Gastroesophageal sphincter (tissue), 3 donors: ENCODE results near the gene SERPINA3.

ENCODE experiments used
- CTCF ChIP-seq, 4 experiments: fragments of 200-600 bp in 2 of 4; fragments of 450-650 bp in 2 of 4; sonication (generic) in 1 of 4; IDR thresholded peaks; one replicate each; pipeline ENCODE4 v1.5.1; 2017 to 2019; ENCODE audit warnings: antibody characterized with exemption in 4 of 4, mild to moderate bottlenecking in 2 of 4, moderate library complexity in 2 of 4
- EP300 ChIP-seq: sonication (generic); formaldehyde crosslinking; IDR thresholded peaks from one replicate; pipeline ENCODE4 v1.6.1; 2017; ENCODE audit warnings: antibody characterized with exemption, mild to moderate bottlenecking
- POLR2A ChIP-seq, 2 donors: fragments of 450-650 bp; IDR thresholded peaks; one replicate each; pipeline ENCODE4 v1.6.1; 2017; ENCODE audit warnings: antibody characterized with exemption in 2 of 2, mild to moderate bottlenecking in 2 of 2, moderate library complexity in 1 of 2
- POLR2AphosphoS5 ChIP-seq: sonication (generic); formaldehyde crosslinking; IDR thresholded peaks from one replicate; pipeline ENCODE4 v1.6.1; 2017; ENCODE audit warnings: antibody characterized with exemption

- no peak for TF ChIP-seq POLR2AphosphoS5
- TF ChIP-seq CTCF (IDR thresholded peaks at IDR 0.05) = no peak
- TF ChIP-seq EP300 = no peak
- TF ChIP-seq POLR2A (IDR thresholded peaks at IDR 0.05) = no peak
Observed at GRCh38 chr14:94631050-94631449, 18.9 kb downstream of the SERPINA3 start.
